Hepatocyte (in vitro differentiated cells): ENCODE measurements around the gene ITPK1. TPM values are rescaled to one million over a fixed set of nuclear protein-coding genes. Genes with fewer than 3 reads are reported as not detected.

Source experiments
- DNase-seq: peaks from one replicate; pipeline ENCODE4 v3.0.0-alpha.2; 2016; ENCODE audit warnings: low spot score
- H2AFZ ChIP-seq: fragments of 200-600 bp; sonication (generic); 2 replicates; pipeline ENCODE4 v1.6.0; 2016; ENCODE audit warnings: antibody characterized with exemption, mild to moderate bottlenecking
- H3K27ac ChIP-seq: fragments of 200-600 bp; sonication (generic); 2 replicates; pipeline ENCODE4 v1.5.1; 2016; ENCODE audit warnings: mild to moderate bottlenecking
- H3K27me3 ChIP-seq: fragments of 200-600 bp; sonication (generic); 2 replicates; pipeline ENCODE4 v1.6.1; 2016
- H3K36me3 ChIP-seq: fragments of 200-600 bp; sonication (generic); replicated peaks from 2 replicates; pipeline ENCODE4 v1.5.1; 2016; ENCODE audit warnings: low read depth; ENCODE audit not compliant: insufficient read depth
- H3K4me1 ChIP-seq: fragments of 200-600 bp; sonication (generic); 2 replicates; pipeline ENCODE4 v1.5.1; 2016; ENCODE audit warnings: mild to moderate bottlenecking, moderate library complexity; ENCODE audit not compliant: insufficient read depth
- H3K4me2 ChIP-seq: fragments of 200-600 bp; sonication (generic); 2 replicates; pipeline ENCODE4 v1.6.0; 2016
- H3K4me3 ChIP-seq: fragments of 200-600 bp; sonication (generic); 2 replicates; pipeline ENCODE4 v1.5.1; 2016; ENCODE audit warnings: mild to moderate bottlenecking
- H3K79me2 ChIP-seq: fragments of 200-600 bp; sonication (generic); 2 replicates; pipeline ENCODE4 v1.6.0; 2017; ENCODE audit warnings: mild to moderate bottlenecking
- H3K9me2 ChIP-seq: fragments of 200-600 bp; sonication (generic); replicated peaks from 2 replicates; pipeline ENCODE4 v1.6.0; 2017; ENCODE audit warnings: mild to moderate bottlenecking; ENCODE audit not compliant: insufficient read depth
- H3K9me3 ChIP-seq: fragments of 200-600 bp; sonication (generic); 2 replicates; pipeline ENCODE4 v1.5.1; 2016; ENCODE audit warnings: low read depth, mild to moderate bottlenecking
- H4K20me1 ChIP-seq: fragments of 200-600 bp; sonication (generic); 2 replicates; pipeline ENCODE4 v1.6.0; 2016; ENCODE audit warnings: mild to moderate bottlenecking; ENCODE audit not compliant: insufficient read depth, poor library complexity, severe bottlenecking
- EZH2 ChIP-seq: fragments of 200-600 bp; sonication (generic); IDR thresholded peaks from 2 replicates; pipeline ENCODE4 v1.6.1; 2016; ENCODE audit warnings: antibody characterized with exemption, mild to moderate bottlenecking, borderline replicate concordance
- EZH2phosphoT487 ChIP-seq: fragments of 200-600 bp; sonication (generic); IDR thresholded peaks from one replicate; pipeline ENCODE4 v1.6.1; 2018; ENCODE audit warnings: antibody characterized with exemption, mild to moderate bottlenecking, low read depth, moderate library complexity; ENCODE audit not compliant: unreplicated experiment, severe bottlenecking
- WGBS: methylation state at CpG from one replicate; pipeline ENCODE4 v1.1.6; 2016; ENCODE audit warnings: low lambda C conversion rate; ENCODE audit errors: missing lambda C conversion rate; 5-methylcytosine and 5-hydroxymethylcytosine counted together
- polyA plus RNA-seq: library from polyadenylated mRNA; unstranded; fragments of >200 nt; fragmentation: Nextera tagmentation; extraction: Ambion mirVana; gene quantifications from 2 replicates; pipeline ENCODE4 v1.2.1, GENCODE V29; 2016
- total RNA-seq: library from RNA; depleted of rRNA; stranded (reverse); fragments of >200 nt; gene quantifications from 2 replicates; pipeline ENCODE4 v1.2.3, GENCODE V29; 2014
- TF ChIP-seq, protein P1 (sequence below): fragments of 200-600 bp; sonication (generic); IDR thresholded peaks from 2 replicates; pipeline ENCODE4 v1.5.1; 2016; ENCODE audit warnings: antibody characterized with exemption, mild to moderate bottlenecking; ENCODE audit not compliant: poor library complexity

Gene ITPK1
- total and polyA plus RNA-seq, 2 experiments from 2014 or later = 49.8 to 66.7 TPM

DNA sequence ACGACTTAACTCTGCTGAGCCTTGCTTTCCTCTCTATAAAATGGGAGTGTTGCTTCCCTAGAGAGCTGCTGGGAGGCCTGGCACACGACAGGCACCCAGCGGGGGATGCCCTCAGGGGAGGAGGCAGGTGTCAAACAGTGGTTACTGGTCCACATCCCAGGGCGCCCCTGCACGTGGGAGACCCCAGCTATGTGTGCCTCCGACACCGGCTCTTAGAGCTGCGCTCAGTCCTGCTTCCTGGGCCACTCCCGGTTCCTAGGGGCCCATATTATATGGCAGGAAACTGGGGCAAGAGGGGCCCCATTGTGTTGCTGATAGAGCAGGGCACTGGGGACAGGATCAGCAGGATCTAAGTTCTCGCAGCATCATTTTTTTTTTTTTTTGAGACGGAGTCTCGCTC is 145.5 kb downstream of the ITPK1 start:
- no peaks in the 10 kb centered on the region for H3K9me3 ChIP-seq
- peaks cover 31% of the 10 kb centered on the region for H3K79me2 ChIP-seq
- no peaks in the 10 kb centered on the region for H4K20me1 ChIP-seq
- no peak overlapping the region for H3K4me3 ChIP-seq
- no peaks in the 10 kb centered on the region for H3K9me2 ChIP-seq
- no peaks in the 10 kb centered on the region for H3K36me3 ChIP-seq
- TF ChIP-seq, protein P1, sequence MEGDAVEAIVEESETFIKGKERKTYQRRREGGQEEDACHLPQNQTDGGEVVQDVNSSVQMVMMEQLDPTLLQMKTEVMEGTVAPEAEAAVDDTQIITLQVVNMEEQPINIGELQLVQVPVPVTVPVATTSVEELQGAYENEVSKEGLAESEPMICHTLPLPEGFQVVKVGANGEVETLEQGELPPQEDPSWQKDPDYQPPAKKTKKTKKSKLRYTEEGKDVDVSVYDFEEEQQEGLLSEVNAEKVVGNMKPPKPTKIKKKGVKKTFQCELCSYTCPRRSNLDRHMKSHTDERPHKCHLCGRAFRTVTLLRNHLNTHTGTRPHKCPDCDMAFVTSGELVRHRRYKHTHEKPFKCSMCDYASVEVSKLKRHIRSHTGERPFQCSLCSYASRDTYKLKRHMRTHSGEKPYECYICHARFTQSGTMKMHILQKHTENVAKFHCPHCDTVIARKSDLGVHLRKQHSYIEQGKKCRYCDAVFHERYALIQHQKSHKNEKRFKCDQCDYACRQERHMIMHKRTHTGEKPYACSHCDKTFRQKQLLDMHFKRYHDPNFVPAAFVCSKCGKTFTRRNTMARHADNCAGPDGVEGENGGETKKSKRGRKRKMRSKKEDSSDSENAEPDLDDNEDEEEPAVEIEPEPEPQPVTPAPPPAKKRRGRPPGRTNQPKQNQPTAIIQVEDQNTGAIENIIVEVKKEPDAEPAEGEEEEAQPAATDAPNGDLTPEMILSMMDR = no peak
- H3K27me3 ChIP-seq = no peaks in the 10 kb centered on the region
- H3K27ac ChIP-seq = no peak overlapping the region
- no peak for DNase-seq
- 83% methylated on average over 12 of the region's 12 CpGs for WGBS
- peaks cover 7% of the 10 kb centered on the region for H3K4me1 ChIP-seq
- no peak overlapping the region for H2AFZ ChIP-seq
- no peak overlapping the region for H3K4me2 ChIP-seq

DNA sequence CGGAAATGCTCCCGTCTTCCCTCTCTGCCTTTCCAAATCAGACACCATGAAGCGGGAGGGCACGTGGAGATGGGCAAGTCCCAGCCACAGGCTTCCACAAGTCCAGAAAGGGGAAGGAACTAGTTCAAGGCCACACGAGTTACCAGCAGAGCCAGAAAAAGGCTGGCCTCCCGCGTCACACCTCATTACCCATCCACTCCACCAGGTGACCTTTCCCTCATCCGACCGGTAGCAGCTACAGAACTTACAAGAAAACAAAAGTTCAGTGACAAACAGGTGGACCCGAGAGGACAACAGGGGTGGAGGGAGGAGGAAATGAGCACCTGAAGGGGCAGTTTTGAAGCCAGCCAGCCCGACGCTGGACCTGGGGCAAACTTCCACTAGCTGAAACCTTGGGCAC is 145.9 kb downstream of the ITPK1 start:
- H3K4me1 ChIP-seq = peaks cover 7% of the 10 kb centered on the region
- H3K36me3 ChIP-seq = no peaks in the 10 kb centered on the region
- no peak overlapping the region for H2AFZ ChIP-seq
- H3K9me2 ChIP-seq = no peaks in the 10 kb centered on the region
- H3K4me3 ChIP-seq = no peak overlapping the region
- no peak for TF ChIP-seq EZH2phosphoT487
- TF ChIP-seq EZH2 = no peak
- TF ChIP-seq, protein P1 = no peak
- no peak overlapping the region for H3K4me2 ChIP-seq
- H4K20me1 ChIP-seq = no peaks in the 10 kb centered on the region
- WGBS = 89% methylated on average over 12 of the region's 12 CpGs
- H3K27ac ChIP-seq = no peak overlapping the region
- no peaks in the 10 kb centered on the region for H3K27me3 ChIP-seq
- H3K79me2 ChIP-seq = peaks cover 35% of the 10 kb centered on the region
- H3K9me3 ChIP-seq = no peaks in the 10 kb centered on the region
- no peak for DNase-seq

GRCh38 chr14:92969430-92969829 is 146.3 kb downstream of the ITPK1 start:
- Histone ChIP-seq H3K36me3 (no peaks in the 10 kb centered on the region), H3K4me1 (peaks cover 10% of the 10 kb centered on the region), H3K27me3 (no peaks in the 10 kb centered on the region), H3K9me2 (no peaks in the 10 kb centered on the region), H2AFZ (no peak overlapping the region), H3K4me2 (no peak overlapping the region), H3K9me3 (no peaks in the 10 kb centered on the region), H3K79me2 (peaks cover 35% of the 10 kb centered on the region), H3K27ac (no peak overlapping the region), H4K20me1 (no peaks in the 10 kb centered on the region), H3K4me3 (no peak overlapping the region)
- TF ChIP-seq, protein P1 = no peak
- TF ChIP-seq EZH2phosphoT487 (no peak), EZH2 (no peak)
- DNase-seq = no peak
- WGBS = 98% methylated on average over 10 of the region's 10 CpGs
